ENCODE measurements around the gene PPP1R36.
"Not testable (repeated sequence)": the region's sequence is repeated elsewhere in the genome, so short reads cannot be mapped to it uniquely, and the experiment has no call there.

PPP1R36 gene, protein sequence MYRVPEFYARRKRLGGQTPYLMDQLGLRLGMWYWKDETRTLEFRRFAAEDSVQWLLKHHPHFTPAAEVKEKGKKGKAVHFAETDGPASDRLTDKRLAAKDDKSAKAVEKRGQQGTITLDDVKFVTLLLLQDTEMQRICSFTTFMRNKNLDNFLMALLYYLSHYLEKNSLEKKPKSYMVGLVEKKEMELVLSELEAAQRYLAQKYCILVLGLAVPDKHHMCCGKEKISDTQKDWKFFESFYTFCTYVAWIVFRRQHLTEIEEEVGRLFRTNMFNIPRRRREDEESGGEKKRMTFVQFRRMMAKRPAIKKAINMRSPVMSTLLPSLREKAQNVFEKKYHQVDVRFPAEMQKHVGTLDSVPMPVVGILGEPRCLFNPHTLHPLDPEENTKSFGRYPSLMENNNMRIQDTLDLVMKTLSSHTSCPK

DNA sequence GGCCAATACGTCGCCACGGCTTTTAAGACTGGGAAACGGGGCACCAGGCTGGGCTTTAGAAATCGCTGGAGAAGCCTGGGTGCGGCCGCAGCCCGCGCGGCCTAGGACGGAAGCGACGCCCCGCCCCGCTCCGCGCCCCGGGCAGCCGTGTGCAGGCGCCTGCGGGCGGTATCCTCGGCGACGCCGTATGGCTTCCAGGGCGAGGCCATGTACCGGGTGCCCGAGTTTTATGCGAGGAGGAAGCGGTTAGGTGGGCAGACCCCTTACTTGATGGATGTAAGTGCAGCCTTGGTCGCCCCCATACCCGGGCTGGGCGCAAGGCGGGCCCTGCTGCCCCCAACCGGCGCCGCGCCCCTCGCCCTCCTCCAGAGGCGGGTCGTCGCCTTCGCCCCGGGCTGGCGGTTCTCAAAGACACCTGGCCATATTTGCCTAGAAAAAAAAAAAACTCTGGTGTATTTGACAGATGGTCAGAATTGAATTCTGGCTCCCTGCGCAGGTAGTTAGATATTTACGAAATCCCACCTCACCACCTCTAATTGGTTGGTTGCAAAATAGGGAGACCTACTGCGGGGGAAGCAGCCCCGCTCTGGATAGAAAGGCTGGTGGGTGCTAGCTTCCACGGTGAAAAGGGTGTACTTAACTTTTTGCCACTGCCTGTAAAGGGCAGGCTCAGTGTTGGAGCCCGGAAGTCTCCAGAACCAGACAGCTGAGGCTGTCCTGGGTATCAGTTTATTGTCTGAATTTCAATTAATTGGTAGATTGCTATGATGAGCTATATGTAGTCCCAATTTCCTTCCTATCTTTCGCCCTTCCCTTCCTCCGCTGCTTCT, at the start of gene PPP1R36:
TSS of gene PPP1R36 (plus strand) at position 171 of the 830 bp plus-strand sequence. CDS start at position 208, 37 bp downstream.
- DNase-seq = peak; percentile 97

- no peak for DNase-seq
Measured at GRCh38 chr14:64500088-64500487, 49.7 kb upstream of the PPP1R36 start.

DNA sequence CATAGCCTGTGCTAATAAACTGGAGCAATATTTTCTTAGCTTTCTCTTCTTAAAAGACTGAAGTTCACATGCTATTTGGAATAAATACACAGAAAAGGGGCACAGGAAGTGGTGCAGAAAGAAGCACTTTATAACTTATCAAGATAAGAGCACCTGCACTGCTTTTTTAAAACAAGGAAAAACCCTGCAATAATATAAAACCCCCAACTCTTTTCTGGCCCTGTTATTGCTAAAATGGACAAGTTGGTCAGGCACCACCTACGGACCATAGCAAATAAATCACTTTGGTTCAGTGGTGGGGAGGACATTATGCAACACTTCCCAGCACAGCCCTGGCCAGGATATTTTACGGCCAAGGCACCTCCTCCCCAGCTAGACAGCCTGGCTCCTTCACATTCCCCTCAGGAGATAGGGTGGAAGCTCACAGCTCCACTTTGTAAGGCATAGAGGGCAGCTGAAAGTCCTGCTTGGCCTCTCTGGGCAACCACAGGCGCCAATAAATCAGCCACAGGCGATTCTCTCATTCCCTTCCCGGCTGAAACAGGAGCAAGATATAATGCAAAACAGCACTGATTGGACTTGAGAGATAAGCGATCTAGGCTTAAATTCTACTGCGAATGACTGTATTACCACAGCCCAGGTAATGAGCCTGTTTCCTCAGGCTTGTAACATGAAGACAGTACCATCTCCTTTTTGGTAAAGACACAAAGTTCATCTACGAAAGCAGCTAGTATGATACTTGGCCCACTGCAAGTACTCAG, 48.2 kb upstream of the PPP1R36 start:
- DNase-seq = no peak

GRCh38 chr14:64502456-64502855, 47.3 kb upstream of the PPP1R36 start:
- DNase-seq = no peak

- peak; percentile 28 for DNase-seq
Measured at GRCh38 chr14:64502887-64503433, 46.8 kb upstream of the PPP1R36 start.

- DNase-seq = peak; percentile 95
Measured at GRCh38 chr14:64503434-64504309, 46.1 kb upstream of the PPP1R36 start, which contains the start of gene ZBTB25. Gene ZBTB25 (minus strand): TSS chr14:64503838. CDS start chr14:64490533, 13,305 bp downstream.

- DNase-seq = peak; percentile 79
Measured at GRCh38 chr14:64504310-64504896, 45.4 kb upstream of the PPP1R36 start, which contains the start of gene ZBTB1. Gene ZBTB1 (plus strand): TSS chr14:64504770. CDS start chr14:64521505, 16,735 bp downstream.

- peak; percentile 94 for DNase-seq
Measured at GRCh38 chr14:64504897-64505794, 44.6 kb upstream of the PPP1R36 start.

DNA sequence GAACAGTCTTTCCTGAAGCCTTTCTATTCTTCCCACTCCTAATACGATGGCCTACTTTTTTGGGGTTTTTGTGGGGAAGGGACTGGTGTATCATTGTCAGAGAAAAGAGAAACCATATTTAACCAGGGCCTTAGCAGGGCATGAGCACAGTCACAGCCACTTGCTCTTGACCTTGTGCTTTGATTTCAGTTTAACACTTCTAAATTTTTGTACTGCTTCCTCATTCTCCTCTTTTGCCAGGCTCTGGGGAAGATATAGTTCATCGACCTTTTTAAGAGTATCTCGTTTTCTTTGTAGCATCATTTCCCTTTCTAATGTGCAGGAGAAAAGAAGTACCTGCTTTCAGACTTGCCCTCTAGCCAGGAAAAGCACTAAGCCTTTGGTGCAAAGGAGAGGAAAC, 43.0 kb upstream of the PPP1R36 start:
- DNase-seq = no peak

DNA sequence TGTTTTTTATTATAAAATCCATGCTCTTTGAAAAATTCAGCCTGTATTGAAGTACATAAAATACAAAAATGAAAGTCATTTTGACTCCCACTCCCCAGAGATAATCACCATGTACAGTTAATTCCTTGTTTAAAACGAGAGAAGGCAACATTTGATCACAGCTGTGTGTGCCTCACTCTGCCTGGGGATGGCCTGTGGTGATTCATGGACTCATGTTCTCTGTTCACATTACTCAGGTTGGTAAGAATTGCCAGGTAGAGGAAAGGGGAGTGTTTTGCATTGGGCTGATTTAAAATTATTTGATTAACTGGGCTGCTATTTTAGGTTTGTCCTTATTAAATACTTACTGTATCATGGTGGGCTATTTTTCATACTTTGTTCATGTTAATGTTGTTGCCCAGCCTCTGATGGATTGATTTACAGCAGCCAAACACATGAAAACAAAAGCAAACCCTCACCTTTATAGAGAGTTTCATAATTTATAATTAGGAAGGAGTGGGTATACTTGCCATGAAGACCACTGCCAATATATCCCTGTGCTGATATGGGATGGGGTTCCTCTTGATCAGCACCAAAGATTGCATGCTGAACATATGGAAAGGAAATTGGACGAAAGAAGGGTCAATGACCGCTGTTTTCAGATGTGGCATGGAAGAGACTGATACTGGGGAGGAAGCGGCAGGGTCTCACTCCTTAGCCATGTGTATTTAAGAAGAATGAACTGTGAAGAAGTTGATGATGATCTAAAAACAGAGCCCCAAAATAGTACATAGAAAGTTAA, 42.2 kb upstream of the PPP1R36 start:
- DNase-seq = no peak

GRCh38 chr14:64508215-64508776, 41.5 kb upstream of the PPP1R36 start:
- DNase-seq = no peak

DNA sequence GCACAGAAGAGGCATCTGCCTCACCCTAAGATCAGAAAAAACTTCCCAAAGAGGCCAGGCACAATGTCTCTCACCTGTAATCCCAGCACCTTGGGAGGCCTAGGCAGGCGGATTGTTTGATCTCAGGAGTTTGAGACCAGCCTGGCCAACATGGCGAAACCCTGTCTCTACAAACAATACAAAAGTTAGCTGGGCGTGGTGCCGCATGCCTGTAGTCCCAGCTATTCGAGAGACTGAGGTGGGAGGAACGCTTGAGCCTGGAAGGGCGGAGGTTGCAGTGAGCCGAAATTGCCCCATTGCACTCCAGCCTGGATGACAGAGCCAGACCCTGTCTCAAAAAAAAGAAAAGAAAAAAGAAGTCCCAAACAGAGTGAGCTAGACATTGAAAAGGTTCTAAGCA, 40.7 kb upstream of the PPP1R36 start:
- no peak for DNase-seq

DNA sequence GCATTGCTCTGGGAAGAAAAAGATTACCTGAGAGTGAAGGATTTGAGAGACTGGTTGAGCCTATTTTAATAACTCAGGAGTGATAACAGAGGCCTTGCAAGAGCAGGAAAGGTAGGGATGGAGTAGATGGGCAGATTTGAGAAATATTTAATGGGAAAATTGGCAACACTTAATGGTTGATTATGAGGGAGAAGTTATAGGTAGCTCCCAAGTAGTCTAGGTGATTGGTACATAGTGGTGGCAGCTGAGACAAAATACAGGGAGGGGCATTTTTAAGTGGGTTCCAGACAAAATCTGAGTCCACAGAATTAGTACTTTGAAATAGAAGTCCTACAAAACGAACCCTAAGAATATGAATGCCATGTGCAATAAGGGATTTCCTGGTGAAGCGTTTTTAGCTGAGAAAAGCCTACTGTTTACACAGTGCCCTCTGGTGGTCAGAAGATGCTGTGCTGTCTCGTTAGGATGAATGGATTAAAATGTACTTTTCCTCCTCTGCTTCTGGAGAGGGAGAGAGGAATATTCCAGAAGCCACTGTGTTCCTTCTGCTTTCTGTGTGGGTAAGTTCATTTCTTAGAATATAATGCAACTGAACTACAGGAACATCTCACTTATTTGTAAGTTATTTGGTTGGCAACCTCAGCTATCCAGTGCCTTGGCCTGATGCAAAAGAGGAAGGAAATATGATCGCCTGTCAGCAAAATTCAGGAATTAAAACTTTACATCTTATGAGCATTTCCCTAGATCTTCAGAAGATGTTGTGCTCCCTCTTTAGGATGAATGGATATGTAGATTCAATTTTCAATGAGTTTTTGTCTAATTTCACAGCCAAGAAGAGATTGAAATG, 38.7 kb upstream of the PPP1R36 start:
- peak; percentile 56 for DNase-seq

GRCh38 chr14:64513271-64513670, 36.5 kb upstream of the PPP1R36 start:
- DNase-seq = no peak

DNA sequence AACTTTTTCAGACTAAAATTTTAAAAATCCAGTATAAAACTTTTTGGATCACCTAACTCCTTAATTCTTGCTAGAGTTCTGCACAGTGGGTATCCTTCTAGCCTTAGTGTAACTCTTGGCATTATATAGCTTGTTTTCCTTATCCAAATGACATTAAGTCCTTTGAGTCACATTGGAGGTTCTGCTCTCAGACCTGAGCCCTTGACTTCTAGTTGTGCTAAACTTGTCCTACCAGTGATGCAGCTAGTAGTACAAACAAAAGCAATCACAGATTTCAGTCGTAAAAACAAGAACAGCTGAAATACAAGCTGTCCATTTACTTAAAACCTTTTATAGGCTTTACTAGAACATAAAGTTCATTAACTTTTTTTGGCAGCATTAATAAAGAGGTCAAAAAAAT, 34.7 kb upstream of the PPP1R36 start:
- DNase-seq = no peak

GRCh38 chr14:64516969-64517368, 32.8 kb upstream of the PPP1R36 start:
- no peak for DNase-seq

DNA sequence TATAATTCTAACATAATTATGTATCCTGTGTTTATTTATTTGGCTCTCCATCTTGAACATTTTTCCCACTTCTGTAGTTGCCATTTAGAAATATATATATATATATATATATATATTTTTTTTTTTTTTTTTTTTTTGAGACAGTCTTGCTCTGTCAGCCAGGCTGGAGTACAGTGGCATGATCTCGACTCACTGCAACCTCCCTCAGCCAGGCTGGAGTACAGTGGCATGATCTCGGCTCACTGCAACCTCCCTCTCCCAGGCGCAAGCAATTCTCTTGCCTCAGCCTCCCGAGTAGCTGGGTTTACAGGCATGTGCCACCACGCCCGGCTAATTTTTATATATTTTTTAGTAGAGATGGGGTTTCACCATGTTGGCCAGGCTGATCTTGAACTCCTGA, 32.1 kb upstream of the PPP1R36 start:
- DNase-seq = not testable (repeated sequence)

DNA sequence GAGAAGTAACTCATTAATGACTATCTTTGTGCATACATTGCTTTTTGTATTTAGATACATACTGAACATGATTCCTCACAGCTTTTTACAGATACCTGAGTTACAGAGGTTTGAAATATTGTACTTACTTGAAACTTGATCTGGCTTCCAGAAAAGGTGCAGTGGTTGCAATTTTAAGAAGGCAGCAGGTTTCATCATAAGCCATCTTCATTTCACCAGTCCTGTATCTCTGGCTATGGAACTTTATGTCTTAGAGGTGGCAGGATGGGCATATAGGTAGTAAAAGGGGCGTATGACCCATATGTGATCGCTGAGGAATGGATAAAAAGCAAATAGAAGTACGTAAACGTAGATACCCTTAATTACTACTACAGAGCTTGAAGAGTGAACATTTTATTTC, 31.5 kb upstream of the PPP1R36 start:
- DNase-seq = no peak
